SH-SY5Y (cell line): ENCODE measurements around the gene SNX9.

Experiments used
- GATA2 ChIP-seq: IDR thresholded peaks from 2 replicates; pipeline ENCODE4 v1.6.1; 2011; ENCODE audit warnings: mild to moderate bottlenecking, low read depth, low read length
- GATA3 ChIP-seq: IDR thresholded peaks from 2 replicates; pipeline ENCODE4 v1.6.1; 2011; ENCODE audit warnings: low read depth, mild to moderate bottlenecking, low read length, moderate library complexity

DNA sequence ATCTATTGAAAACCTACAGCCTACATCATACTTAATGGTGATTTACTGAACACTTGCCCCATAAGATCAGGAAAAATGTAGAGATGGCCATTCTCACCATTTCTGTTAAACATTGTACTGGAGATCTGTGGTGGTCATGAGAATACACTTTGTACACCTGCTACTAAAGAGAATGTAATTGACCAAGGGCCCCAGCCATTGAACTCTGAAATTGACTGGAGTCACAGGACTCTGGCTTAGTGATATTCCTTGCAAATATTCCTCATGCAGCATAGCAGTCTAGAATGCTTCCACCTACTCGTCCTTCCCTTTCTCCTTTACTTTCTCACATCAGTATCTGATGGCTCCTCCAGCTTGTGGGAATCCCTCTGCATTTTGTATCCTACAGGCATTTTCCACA, 37.4 kb upstream of the SNX9 start:
- TF ChIP-seq GATA2 (no peak), GATA3 (no peak)
